Kidney (tissue), 14 donors: ENCODE results near the gene GNAT1. TPM values are rescaled to one million over a fixed set of nuclear protein-coding genes. Genes with fewer than 3 reads are reported as not detected.

ENCODE experiments used
- DNase-seq, 5 donors: peaks; one replicate each; pipeline ENCODE4 v3.0.0-alpha.2; 2013 to 2020
- FAIRE-seq: peaks from 2 replicates; lab custom pipeline; 2012; peaks lifted over from hg19 to GRCh38; lab: Jason Lieb, UNC
- H3K27ac ChIP-seq, 2 donors: one replicate each; pipeline ENCODE4 v1.7.0; 2013; ENCODE audit warnings: low read depth in 2 of 2, low read length in 2 of 2, inconsistent platforms in 1 of 2
- H3K27me3 ChIP-seq: one replicate; pipeline ENCODE4 v1.7.1; 2013; ENCODE audit warnings: low read length, inconsistent platforms; ENCODE audit not compliant: control insufficient read depth, insufficient read depth
- H3K36me3 ChIP-seq, 3 donors: one replicate each; pipeline versions ENCODE4 v1.7.0 to v1.7.1; 2013; ENCODE audit warnings: low read length in 3 of 3, control low read depth in 1 of 3, inconsistent platforms in 1 of 3; ENCODE audit not compliant: insufficient read depth in 3 of 3, control insufficient read depth in 2 of 3
- H3K4me1 ChIP-seq, 3 donors: one replicate each; pipeline versions ENCODE4 v1.7.0 to v1.7.1; 2013; ENCODE audit warnings: low read length in 3 of 3, inconsistent platforms in 1 of 3, low read depth in 1 of 3; ENCODE audit not compliant: control insufficient read depth in 2 of 3, insufficient read depth in 2 of 3
- H3K4me3 ChIP-seq, 3 donors: one replicate each; pipeline versions ENCODE4 v1.7.0 to v1.8.1; 2013; ENCODE audit warnings: low read length in 3 of 3, control low read depth in 1 of 3, inconsistent platforms in 1 of 3
- H3K9ac ChIP-seq, 3 donors: one replicate each; pipeline versions ENCODE4 v1.7.0 to v1.7.1; 2013; ENCODE audit warnings: low read length in 3 of 3, control low read depth in 1 of 3, inconsistent platforms in 1 of 3
- H3K9me3 ChIP-seq, 3 donors: one replicate each; pipeline versions ENCODE4 v1.7.0 to v1.7.1; 2013; ENCODE audit warnings: low read length in 3 of 3, control low read depth in 1 of 3, inconsistent platforms in 1 of 3; ENCODE audit not compliant: control insufficient read depth in 2 of 3, insufficient read depth in 1 of 3
- intact Hi-C: fragments of 100-400 bp; cut with DNase I; formaldehyde crosslinking; loops from one replicate; pipeline ENCODE4 v1.11.1; 2022
- polyA plus RNA-seq: library from polyadenylated mRNA; stranded (reverse); fragments of 350-450 nt; fragmentation: Illumina TruSeq; extraction: RNeasy Lipid Tissue Mini Kit (QIAGEN cat#74804); gene quantifications from one replicate; pipeline ENCODE4 v1.2.3, GENCODE V29; 2014; ENCODE audit warnings: low read depth, low replicate concordance; ENCODE audit not compliant: insufficient read depth
- total RNA-seq: library from RNA; stranded (reverse); fragmentation: NEBNext Ultra II Directional; extraction: Animal tissue kit (Norgen Biotek cat#: 25700); gene quantifications from one replicate; pipeline ENCODE4 v1.2.1, GENCODE V29; 2021
- TF ChIP-seq, protein P1 (sequence below): IDR thresholded peaks from 3 replicates; pipeline ENCODE4 v1.5.1; 2012; ENCODE audit warnings: mild to moderate bottlenecking, moderate library complexity, borderline replicate concordance; ENCODE audit not compliant: insufficient read depth; ENCODE audit errors: extremely low read depth
- donor health status: control.
- donor health status: control.
- donor health status: control.
- donor health status: control.
- donor health status: control.
- donor health status: DM: yes; HTN: yes; CAD: no.
- donor health status: Normal renal cell carcinoma (clear cell type).

GNAT1 gene
- total and polyA plus RNA-seq, 2 donors from 2014 or later = not detected

DNA sequence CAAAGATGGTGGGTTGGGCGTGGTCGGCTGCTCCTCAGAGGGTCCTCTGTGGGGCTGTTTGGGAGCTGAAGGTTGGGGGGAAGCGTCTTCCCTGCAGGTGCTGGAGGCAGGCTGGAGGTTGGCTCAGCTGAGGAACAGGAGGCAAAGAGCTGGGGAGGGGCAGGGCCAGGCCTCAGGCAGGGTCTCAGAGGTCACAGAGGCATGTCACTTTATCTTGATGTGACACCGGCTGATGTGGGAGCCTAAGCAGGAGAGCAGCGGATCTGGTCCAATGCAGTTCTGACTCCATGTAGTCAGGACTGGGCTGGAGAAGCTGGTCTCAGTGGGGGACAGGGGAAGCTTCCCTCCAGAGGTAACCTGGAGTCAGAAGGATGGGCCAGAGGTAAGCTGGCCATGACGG lies 7.7 kb upstream of the GNAT1 start:
- Histone ChIP-seq H3K4me1 (no peaks in the 10 kb centered on the region), H3K4me3 (no peak overlapping the region), H3K9me3 (no peaks in the 10 kb centered on the region), H3K36me3 (peaks cover 0 to 10% (median 3%) of the 10 kb centered on the region in 3 donors), H3K27ac (no peak overlapping the region), H3K27me3 (no peaks in the 10 kb centered on the region), H3K9ac (no peak overlapping the region)
- intact Hi-C loops = no loop called here
- FAIRE-seq = no peak
- TF ChIP-seq, protein P1, sequence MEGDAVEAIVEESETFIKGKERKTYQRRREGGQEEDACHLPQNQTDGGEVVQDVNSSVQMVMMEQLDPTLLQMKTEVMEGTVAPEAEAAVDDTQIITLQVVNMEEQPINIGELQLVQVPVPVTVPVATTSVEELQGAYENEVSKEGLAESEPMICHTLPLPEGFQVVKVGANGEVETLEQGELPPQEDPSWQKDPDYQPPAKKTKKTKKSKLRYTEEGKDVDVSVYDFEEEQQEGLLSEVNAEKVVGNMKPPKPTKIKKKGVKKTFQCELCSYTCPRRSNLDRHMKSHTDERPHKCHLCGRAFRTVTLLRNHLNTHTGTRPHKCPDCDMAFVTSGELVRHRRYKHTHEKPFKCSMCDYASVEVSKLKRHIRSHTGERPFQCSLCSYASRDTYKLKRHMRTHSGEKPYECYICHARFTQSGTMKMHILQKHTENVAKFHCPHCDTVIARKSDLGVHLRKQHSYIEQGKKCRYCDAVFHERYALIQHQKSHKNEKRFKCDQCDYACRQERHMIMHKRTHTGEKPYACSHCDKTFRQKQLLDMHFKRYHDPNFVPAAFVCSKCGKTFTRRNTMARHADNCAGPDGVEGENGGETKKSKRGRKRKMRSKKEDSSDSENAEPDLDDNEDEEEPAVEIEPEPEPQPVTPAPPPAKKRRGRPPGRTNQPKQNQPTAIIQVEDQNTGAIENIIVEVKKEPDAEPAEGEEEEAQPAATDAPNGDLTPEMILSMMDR = no peak
- DNase-seq = no peak

DNA sequence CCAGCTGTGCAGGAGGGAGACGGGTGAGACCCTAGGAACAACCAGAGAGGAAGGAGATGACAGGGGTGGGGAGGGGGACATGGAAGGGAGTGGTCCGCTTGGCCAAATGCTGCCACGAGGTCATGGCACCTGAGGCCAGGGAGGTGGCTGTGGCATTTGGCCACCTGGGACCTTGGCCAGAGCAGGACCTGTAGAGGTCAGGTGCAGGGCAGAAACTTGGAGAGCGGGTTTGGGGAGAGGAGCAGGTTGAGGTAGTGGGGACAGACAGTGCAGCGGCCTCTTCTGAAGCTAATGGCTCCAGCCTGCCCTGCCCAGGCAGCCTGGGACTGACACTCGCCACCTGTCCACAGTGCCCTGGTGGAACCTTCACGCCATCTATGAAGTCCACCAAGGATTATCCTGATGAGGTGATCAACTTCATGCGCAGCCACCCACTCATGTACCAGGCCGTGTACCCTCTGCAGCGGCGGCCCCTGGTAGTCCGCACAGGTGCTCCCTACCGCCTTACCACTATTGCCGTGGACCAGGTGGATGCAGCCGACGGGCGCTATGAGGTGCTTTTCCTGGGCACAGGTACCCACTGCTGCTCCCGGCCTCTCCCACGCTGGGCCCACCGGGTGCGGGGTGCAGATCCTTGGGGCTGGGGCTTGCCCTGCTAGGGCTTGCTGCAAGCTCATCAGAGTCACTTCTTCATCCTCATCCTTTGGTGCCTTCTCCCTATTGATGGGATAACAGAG lies 7.0 kb upstream of the GNAT1 start:
- H3K4me1 ChIP-seq = peaks cover 0 to 2% (median 0%) of the 10 kb centered on the region in 3 donors
- no peak for FAIRE-seq
- intact Hi-C loops = no loop called here

DNA sequence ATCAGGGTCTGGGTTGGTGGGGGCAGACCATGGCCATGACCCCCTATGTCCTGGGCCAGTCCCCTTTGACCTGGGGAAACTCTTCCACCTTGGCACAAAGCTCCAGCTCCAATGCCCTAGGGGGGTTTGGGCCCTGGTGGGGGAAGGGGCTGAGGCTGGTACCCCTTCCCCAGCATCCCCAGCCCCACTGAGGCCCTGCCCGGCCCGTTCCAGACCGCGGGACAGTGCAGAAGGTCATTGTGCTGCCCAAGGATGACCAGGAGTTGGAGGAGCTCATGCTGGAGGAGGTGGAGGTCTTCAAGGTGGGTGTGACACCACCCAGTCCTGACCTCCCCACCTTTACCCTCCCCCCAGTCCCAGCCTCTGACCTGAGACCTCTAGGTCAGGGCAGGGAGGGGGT lies 6.2 kb upstream of the GNAT1 start:
- peaks cover 0 to 10% (median 3%) of the 10 kb centered on the region in 3 donors for H3K36me3 ChIP-seq
- intact Hi-C loops = no loop called here

More for the DNA sequence above, 7.0 kb upstream of the GNAT1 start:
- H3K9ac ChIP-seq = no peak overlapping the region
- no peaks in the 10 kb centered on the region for H3K9me3 ChIP-seq
- TF ChIP-seq, protein P1 = no peak
- no peak for DNase-seq
- H3K27ac ChIP-seq = no peak overlapping the region
- no peaks in the 10 kb centered on the region for H3K27me3 ChIP-seq
- peaks cover 0 to 10% (median 3%) of the 10 kb centered on the region in 3 donors for H3K36me3 ChIP-seq
- no peak overlapping the region for H3K4me3 ChIP-seq

More for the DNA sequence above, 6.2 kb upstream of the GNAT1 start:
- no peaks in the 10 kb centered on the region for H3K9me3 ChIP-seq
- H3K4me3 ChIP-seq = no peak overlapping the region
- DNase-seq (no peak), FAIRE-seq (no peak)
- no peaks in the 10 kb centered on the region for H3K27me3 ChIP-seq
- H3K27ac ChIP-seq = no peak overlapping the region
- peaks cover 0 to 4% (median 0%) of the 10 kb centered on the region in 3 donors for H3K4me1 ChIP-seq
- H3K9ac ChIP-seq = no peak overlapping the region
- TF ChIP-seq, protein P1 = no peak
